Neural progenitor cell (in vitro differentiated cells): ENCODE results near the gene RGS7.

Experiments used
- EZH2 ChIP-seq: fragments of 200-600 bp; sonication (generic); IDR thresholded peaks from 2 replicates; pipeline ENCODE4 v1.6.1; 2017; ENCODE audit warnings: antibody characterized with exemption, mild to moderate bottlenecking, moderate library complexity
- TF ChIP-seq, protein P1 (sequence below): fragments of 200-600 bp; sonication (generic); IDR thresholded peaks from 2 replicates; pipeline ENCODE4 v1.5.1; 2017; ENCODE audit warnings: antibody characterized with exemption, mild to moderate bottlenecking

DNA sequence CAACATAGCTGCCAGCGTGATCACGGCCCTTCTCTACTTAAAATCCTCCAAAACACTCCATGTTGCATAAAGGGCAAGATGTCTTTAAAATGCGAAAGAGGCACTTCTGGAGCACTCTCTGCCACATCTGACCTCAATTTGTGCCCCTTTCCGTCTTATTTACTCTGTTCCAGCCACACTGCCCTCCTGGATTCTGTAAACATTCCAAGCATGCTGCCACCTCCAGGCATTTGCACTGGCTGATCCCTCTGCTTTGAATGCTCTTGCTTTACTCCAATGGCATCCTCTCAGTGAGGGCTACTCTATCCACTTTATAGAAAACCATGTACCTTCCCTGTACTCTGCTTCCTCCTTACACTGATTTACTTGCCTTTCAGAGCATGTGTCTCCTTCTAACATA lies 5.3 kb upstream of the RGS7 start:
- TF ChIP-seq, protein P1, sequence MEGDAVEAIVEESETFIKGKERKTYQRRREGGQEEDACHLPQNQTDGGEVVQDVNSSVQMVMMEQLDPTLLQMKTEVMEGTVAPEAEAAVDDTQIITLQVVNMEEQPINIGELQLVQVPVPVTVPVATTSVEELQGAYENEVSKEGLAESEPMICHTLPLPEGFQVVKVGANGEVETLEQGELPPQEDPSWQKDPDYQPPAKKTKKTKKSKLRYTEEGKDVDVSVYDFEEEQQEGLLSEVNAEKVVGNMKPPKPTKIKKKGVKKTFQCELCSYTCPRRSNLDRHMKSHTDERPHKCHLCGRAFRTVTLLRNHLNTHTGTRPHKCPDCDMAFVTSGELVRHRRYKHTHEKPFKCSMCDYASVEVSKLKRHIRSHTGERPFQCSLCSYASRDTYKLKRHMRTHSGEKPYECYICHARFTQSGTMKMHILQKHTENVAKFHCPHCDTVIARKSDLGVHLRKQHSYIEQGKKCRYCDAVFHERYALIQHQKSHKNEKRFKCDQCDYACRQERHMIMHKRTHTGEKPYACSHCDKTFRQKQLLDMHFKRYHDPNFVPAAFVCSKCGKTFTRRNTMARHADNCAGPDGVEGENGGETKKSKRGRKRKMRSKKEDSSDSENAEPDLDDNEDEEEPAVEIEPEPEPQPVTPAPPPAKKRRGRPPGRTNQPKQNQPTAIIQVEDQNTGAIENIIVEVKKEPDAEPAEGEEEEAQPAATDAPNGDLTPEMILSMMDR = no peak
- TF ChIP-seq EZH2 = no peak
